SKM-1 (cell line): Measurements from ENCODE around the gene SSC4D.

ENCODE experiments used
- DNase-seq: peaks from one replicate; lab custom pipeline; 2025; ENCODE audit not compliant: unreplicated experiment; lab: John Stamatoyannopoulos, UW

The SSC4D gene

GRCh38 chr7:76356115-76356514, 53.4 kb downstream of the SSC4D start:
- no peak for DNase-seq

DNA sequence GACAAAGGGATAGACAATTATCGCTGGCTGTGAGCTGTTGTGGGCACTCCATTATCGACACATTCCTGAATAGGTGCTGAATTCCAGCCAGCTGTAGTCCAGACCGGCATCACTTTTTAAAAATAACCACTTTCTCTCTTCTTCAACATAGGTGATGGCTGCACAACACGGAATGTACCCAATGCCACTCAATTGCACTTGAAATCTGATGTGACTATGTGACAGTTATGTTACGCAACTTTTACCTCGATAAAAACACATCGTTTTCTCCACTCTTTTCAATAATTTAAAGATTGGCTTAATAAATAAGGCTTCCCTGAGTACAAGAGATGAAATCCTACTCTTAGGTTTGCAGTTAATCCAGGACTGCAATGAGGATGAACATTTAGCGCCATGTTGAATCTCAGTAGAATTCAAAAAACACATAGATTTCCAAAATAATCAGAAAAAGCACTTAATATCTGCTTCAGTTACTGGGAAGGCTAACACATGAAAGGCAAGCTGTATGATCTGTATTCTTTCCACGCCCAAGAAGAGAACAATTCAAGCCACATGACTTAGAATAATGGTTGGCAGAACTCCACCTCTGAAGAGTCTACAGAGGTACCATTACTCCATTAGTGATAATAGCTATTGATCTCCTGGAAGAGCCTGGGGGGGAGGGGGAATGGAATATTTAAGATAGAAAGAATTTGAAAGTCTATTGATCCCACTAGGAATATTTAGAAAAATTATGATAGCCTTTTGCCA, 54.3 kb downstream of the SSC4D start:
- no peak for DNase-seq

- DNase-seq: no peak
Observed at GRCh38 chr7:76354516-76354915, 55.0 kb downstream of the SSC4D start.

DNA sequence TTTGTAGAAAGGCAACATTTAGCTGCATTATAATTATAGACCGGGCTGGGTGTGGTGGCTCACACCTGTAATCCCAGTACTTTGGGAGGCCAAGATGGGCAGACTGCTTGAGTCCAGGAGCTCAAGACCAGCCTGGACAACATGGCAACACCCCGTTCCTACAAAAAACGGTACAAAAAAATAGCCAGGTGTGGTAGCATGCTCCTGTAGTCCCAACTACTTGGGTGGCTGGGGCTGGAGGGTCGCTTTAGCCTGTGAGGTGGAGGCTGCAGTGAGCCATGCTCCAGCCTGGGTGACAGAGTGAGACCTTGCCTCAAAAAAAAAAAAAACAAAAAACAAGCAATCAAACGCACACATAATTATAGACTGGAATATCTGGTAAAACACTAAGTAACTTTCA, 55.8 kb downstream of the SSC4D start:
- DNase-seq: no peak

GRCh38 chr7:76352193-76352592, 57.3 kb downstream of the SSC4D start:
- DNase-seq: no peak

DNA sequence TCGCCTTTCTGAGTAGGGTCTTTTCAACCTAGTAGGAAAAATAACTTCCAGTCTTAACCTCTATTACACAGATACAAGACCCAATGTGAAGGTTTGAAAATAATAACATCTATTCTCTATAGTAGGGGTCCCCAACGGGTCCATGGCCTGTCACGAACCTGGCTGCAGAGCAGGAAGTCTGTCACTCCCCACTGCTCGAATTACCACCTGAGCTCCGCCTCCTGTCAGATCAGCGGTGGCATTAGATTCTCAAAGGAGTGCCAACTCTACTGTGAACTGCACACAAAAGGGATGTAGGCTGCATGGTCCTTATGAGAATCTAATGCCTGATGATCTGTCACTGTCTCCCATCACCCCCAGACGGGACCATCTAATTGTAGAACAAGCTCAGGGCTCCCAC, 58.1 kb downstream of the SSC4D start:
- DNase-seq: no peak

DNA sequence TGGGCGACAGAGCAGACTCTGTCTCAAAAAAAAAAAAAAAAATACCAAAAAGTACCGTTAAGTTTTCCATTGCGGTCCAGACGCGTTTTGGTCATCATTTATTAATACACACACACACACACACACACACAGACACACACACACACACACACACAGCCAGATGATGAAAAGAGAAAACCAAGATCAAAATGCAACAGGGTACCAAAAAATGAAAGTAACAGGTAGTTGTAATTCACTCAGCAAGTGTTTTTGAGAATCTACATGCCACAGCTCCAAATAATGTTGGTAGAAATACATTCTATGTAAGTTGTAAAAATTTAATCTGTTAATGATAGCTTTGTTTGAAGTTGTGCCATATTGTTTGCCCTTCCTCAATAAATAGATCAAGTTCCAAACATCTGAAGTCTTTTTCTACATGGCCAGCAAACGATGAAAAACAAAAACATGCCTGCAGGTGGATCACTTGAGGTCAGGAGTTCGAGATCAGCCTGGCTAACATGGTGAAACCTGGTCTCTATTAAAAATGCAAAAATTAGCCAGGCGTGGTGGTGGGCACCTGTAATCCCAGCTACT, 60.1 kb downstream of the SSC4D start:
- DNase-seq: no peak

GRCh38 chr7:76347710-76348109, 61.8 kb downstream of the SSC4D start:
- DNase-seq: no peak

- DNase-seq: no peak
Observed at GRCh38 chr7:76346778-76347177, 62.7 kb downstream of the SSC4D start.

GRCh38 chr7:76346097-76346496, 63.4 kb downstream of the SSC4D start:
- no peak for DNase-seq

DNA sequence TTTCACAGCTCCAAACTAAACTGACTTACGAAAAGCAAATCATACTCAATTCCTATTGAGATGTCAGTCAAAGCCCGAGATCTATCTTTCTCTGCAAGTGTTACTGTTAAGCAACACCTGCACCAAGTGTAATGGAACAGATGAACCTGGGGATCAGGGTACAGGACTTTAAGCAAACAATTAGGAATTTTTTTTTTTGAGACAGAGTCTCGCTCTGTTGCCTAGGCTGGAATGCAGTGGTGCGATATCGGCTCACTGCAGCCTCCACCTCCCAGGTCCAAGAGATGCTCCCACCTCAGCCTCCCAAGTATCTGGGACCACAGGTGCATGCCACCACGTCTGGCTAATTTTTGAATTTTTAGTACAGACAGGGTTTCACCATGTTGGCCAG, 65.6 kb downstream of the SSC4D start:
- no peak for DNase-seq

DNA sequence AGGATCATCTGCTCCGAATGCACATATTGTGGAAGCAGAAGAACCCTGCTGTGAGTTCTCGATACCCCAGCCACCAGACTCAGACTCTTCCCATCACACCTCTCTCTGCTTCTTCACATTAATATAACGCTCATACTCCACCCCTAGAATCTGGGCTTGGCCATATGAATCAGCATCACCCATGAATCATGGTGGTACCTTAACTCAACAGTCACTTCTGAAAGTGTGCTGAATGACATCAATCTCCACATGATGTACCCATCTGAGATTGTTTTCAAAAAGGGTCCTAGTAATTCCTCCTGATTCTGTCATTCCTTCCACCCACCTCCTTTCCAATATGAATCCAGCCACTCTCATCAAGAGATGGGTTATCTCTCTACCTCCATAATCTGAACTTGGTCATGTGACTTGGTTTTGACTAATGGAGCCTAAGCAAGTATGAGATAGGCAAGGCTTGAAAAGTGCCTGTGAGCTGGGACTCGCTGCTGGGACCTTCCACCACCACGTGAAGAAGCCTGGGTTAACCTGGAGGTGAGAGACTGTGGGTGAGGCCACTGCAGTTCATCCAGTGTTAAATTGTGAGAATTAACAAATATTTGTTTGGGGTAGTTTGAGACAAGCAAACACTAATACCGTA, 66.1 kb downstream of the SSC4D start:
- no peak for DNase-seq

GRCh38 chr7:76342222-76342621, 67.3 kb downstream of the SSC4D start:
- no peak for DNase-seq

DNA sequence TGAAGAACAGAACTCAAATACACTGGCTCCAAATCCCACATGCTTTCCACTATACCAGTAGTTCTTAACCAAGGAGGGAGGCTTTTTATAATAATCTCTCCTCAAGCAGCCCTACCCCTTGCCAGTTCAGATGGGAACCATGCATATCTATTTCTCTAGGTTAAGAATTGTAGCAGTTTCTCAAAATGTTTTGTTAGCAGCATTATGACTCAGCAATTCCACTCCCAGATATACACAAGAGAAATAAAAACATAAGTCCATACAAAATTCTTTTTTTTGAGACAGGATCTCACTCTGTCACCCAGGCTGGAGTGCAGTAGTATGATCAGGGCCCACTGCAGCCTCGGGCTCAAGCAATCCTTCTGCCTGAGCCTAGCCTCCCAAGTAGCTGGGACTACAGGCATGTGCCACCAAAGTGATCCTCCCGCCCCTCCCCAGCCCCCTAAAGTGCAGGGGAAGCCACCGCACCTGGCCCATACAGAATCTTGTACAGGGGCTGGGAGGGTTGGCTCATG, 68.8 kb downstream of the SSC4D start:
- DNase-seq: no peak
